WI38 (cell line): ENCODE results near the gene COA6.

ENCODE experiments used
- H3K4me3 ChIP-seq: 2 replicates; pipeline ENCODE4 v1.5.1; 2011; ENCODE audit warnings: low read depth, mild to moderate bottlenecking, control low read depth, low read length
- CTCF ChIP-seq: IDR thresholded peaks from 2 replicates; pipeline ENCODE4 v1.5.1; 2012; ENCODE audit warnings: low read depth, mild to moderate bottlenecking, control low read depth, low read length

Gene COA6

GRCh38 chr1:234409328-234409727, 36.1 kb downstream of the COA6 start:
- TF ChIP-seq CTCF: no peak
- no peak overlapping the region for H3K4me3 ChIP-seq

DNA sequence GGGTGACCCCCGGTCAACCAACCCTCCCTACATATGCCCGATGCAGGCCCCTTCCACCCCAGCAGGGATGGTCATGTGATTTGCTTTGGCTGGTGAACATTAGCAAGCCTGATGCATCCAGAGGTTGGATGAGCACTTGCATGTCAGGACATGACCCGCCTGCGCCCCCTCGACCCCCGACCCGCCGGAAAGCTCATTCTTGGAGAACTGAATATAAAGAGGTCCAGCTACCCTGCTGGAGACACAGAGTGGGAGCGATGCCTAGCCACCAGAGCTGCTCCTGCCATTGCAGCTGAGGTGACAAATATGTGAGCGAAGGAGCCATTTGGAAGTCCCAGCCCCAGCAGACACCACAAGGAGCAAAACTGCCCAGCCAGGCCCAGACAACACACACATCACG, 39.6 kb downstream of the COA6 start:
- no peak overlapping the region for H3K4me3 ChIP-seq
- TF ChIP-seq CTCF: no peak

- H3K4me3 ChIP-seq: no peak overlapping the region
- TF ChIP-seq CTCF: no peak
Measured at GRCh38 chr1:234413485-234413884, 40.2 kb downstream of the COA6 start.

DNA sequence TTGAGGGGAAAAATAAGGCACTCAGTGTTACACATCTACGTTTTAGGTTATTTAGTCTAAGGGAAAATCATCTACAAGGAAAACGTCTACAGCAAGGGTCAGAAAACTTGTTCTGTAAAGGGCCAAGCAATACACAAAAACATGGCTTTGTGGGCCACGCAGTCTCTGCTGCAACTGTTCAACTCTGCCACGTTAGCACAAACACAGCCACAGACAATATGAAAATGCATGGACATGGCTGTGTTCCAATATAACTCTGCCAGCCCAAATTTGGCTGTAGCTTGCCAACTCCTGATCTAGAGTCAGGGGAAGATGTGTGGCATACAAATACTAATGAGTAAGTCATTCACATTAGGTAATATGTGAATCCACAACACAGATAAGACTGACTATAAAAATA, 40.7 kb downstream of the COA6 start:
- TF ChIP-seq CTCF: no peak
- no peak overlapping the region for H3K4me3 ChIP-seq

DNA sequence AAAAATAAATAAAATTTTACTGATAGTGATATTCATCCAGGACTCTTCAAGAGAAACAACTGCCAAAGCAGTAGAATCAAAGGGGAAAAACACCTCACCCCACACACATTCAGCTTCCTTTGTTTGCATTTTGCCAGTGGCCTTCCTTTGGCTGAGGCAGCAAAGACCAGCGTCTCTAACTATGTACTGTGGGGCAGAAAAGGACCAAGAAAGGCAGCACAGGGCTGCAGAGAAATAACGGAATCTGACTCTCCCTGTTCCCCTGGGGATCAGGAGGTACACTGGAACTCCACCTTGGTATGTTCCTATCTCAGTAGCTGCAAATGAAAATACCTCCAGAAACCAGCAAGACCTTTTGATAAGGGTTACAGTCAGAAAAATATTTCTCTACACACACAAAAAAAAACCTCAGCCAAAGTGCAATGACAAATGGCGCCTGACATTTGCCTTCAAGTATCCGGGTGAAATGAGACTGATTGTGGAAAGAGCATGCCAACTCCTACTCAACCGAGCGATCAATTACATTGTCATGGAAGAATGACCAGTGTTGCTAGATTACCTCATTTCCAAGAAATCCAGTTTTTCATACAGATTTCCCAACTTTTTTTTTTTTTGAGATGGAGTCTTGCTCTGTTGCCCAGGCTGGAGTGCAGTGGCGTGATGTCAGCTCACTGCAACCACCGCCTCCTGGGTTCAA, 54.8 kb downstream of the COA6 start:
- H3K4me3 ChIP-seq: no peak overlapping the region
- no peak for TF ChIP-seq CTCF

DNA sequence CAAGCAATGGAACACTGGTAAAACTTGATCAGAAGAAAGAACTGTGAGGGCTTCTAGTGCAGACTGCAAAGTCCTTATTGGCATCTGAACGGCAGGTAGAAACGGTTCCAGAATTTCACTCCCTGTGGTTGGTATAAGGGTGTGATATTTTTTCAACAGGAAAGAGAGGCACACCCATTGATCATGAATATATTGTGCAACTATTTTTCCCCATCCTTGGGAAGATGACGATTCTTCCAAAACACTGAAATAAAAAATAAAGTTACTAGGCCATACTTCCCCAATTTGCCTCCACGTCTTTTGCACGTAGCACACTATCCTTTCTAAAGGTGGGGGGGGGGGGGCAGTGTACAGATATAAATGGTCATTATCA, 56.2 kb downstream of the COA6 start:
- TF ChIP-seq CTCF: no peak
- H3K4me3 ChIP-seq: no peak overlapping the region

- no peak for TF ChIP-seq CTCF
- no peak overlapping the region for H3K4me3 ChIP-seq
Measured at GRCh38 chr1:234430691-234431090, 57.4 kb downstream of the COA6 start.
